AG10803 (cell line): ENCODE measurements around the gene CCL5.

Experiments
- DNase-seq: peaks from one replicate; pipeline ENCODE4 v3.0.0; 2010; ENCODE audit warnings: low read depth
- H3K4me3 ChIP-seq: 2 replicates; pipeline ENCODE4 v1.5.1; 2011; ENCODE audit warnings: mild to moderate bottlenecking, low read length, control low read depth
- CTCF ChIP-seq: conservative IDR thresholded peaks from 2 replicates; pipeline ENCODE4 v1.5.1; 2011; ENCODE audit warnings: mild to moderate bottlenecking, low read length, control low read depth, inconsistent platforms

CCL5 gene

DNA sequence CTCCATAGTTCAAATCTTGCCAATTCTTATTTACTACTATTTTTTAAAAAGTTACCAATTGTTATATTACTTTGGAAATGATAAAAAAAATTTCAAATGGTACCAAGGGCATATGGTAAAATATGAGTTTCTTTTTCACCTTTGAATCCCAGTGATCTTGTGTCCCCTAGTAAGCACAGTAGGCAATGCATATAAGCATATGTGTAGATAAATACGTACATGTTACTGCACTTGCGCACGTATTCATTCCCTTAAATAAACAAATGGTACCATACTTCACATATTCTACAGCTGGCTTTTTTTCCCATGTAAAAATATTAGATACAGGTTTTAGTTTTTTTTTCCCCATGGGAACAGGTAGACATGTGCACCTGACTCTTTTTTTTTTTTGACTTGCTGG, 39.1 kb downstream of the CCL5 start:
- no peak for TF ChIP-seq CTCF
- no peak for DNase-seq
- no peak overlapping the region for H3K4me3 ChIP-seq

DNA sequence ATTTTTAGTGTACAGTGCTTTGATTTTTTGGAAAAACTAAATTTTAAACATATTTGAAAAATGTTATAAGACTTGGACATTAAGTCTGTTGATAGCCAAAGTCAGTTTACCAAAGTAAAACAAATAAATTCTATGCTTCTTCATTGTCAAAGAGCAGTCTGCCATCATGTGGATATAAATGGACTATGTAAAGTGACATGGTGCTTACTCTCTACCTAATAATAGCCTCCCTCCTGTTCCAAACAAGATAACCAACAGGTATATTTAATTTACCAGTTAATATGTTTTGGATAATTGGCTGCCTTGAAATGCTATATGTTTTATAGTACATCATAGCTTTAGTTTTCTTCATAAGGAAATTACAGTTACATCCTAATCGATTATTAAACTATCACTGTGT, 55.0 kb downstream of the CCL5 start:
- no peak for DNase-seq
- no peak for TF ChIP-seq CTCF

More for the DNA sequence above, 55.0 kb downstream of the CCL5 start:
- H3K4me3 ChIP-seq = no peak overlapping the region
